GM12878 (cell line): Measurements from ENCODE around the gene DYNC2H1. TPM values are rescaled to one million over a fixed set of nuclear protein-coding genes. Genes with fewer than 3 reads are reported as not detected.

ENCODE experiments used
- ATAC-seq: fragments of 200-7000 bp; cut with Tn5 transposase; 3 replicates; pipeline ENCODE4 v1.9.1; 2020; ENCODE audit warnings: mild to moderate bottlenecking, moderate library complexity
- BruUV-seq: library from RNA; stranded (reverse); fragments of 400-500 nt; replicated peaks from 2 replicates; lab custom pipeline; 2021; lab: Mats Ljungman, UMichigan
- CTCF ChIA-PET: fragments of 300-600 bp; sonication (Branson Sonifier 250); formaldehyde crosslinking; extraction: SDS; loops from one replicate; lab custom pipeline; 2021; ENCODE audit warnings: inconsistent platforms; lab: Yijun Ruan, JAX
- POLR2A ChIA-PET: fragments of 350-600 bp; formaldehyde crosslinking; extraction: SDS; loops from one replicate; lab custom pipeline; 2021; ENCODE audit warnings: inconsistent platforms; lab: Charles Lee
- RAD21 ChIA-PET: fragments of 300-600 bp; sonication (Branson Sonifier 250); formaldehyde crosslinking; loops from one replicate; lab custom pipeline; 2023; ENCODE audit warnings: antibody characterized with exemption; ENCODE audit not compliant: unreplicated experiment; lab: Charles Lee
- SMC1A ChIA-PET: fragments of 300-600 bp; sonication (Branson Sonifier 250); formaldehyde crosslinking; loops from one replicate; lab custom pipeline; 2023; ENCODE audit not compliant: unreplicated experiment, uncharacterized antibody; lab: Charles Lee
- DNase-seq: peaks from one replicate; pipeline ENCODE4 v3.0.0-alpha.2; 2011; ENCODE audit warnings: low read depth, low spot score
- FAIRE-seq: peaks from 3 replicates; lab custom pipeline; 2011; peaks lifted over from hg19 to GRCh38; lab: Jason Lieb, UNC
- H2AFZ ChIP-seq: 2 replicates; pipeline ENCODE4 v1.6.0; 2011; ENCODE audit warnings: low read depth, low read length, control low read depth; ENCODE audit not compliant: control insufficient read depth
- H3K27ac ChIP-seq: 2 replicates; pipeline ENCODE4 v1.5.1; 2011; ENCODE audit warnings: control low read depth; ENCODE audit not compliant: control insufficient read depth, insufficient read depth
- H3K27me3 ChIP-seq, 2 experiments: replicated peaks in 1 of 2; 2 replicates each; pipeline versions ENCODE4 v1.6.0 to v1.6.1; 2011; ENCODE audit warnings: low read length in 1 of 2; ENCODE audit not compliant: control insufficient read depth in 2 of 2, insufficient read depth in 2 of 2
- H3K36me3 ChIP-seq, 2 experiments: 2 replicates each; pipeline ENCODE4 v1.5.1; 2011; ENCODE audit warnings: low read length in 1 of 2; ENCODE audit not compliant: control insufficient read depth in 2 of 2, insufficient read depth in 2 of 2
- H3K4me1 ChIP-seq: 2 replicates; pipeline ENCODE4 v1.6.1; 2011; ENCODE audit warnings: mild to moderate bottlenecking, low read length, moderate library complexity, mixed read lengths; ENCODE audit not compliant: control insufficient read depth, insufficient read depth
- H3K4me2 ChIP-seq: 2 replicates; pipeline ENCODE4 v1.6.0; 2011; ENCODE audit warnings: control low read depth; ENCODE audit not compliant: control insufficient read depth, insufficient read depth
- H3K4me3 ChIP-seq: fragments of 200-600 bp; sonication (generic); 2 replicates; pipeline ENCODE4 v1.5.1; 2016
- H3K79me2 ChIP-seq: 2 replicates; pipeline ENCODE4 v1.6.0; 2011; ENCODE audit warnings: low read length; ENCODE audit not compliant: control insufficient read depth, insufficient read depth
- H3K9ac ChIP-seq: 2 replicates; pipeline ENCODE4 v1.8.0; 2011; ENCODE audit warnings: low read length, control low read depth, mixed read lengths; ENCODE audit not compliant: control insufficient read depth, insufficient read depth
- H3K9me3 ChIP-seq: replicated peaks from 3 replicates; pipeline ENCODE4 v1.5.1; 2011; ENCODE audit warnings: mild to moderate bottlenecking, low read length; ENCODE audit not compliant: control insufficient read depth, insufficient read depth
- H4K20me1 ChIP-seq: 2 replicates; pipeline ENCODE4 v1.6.0; 2011; ENCODE audit not compliant: control insufficient read depth, insufficient read depth
- CEBPB ChIP-seq, 2 experiments: fragments of 150-350 bp in 1 of 2; IDR thresholded peaks; 2 replicates each; pipeline ENCODE4 v1.6.1; 2012 to 2014; ENCODE audit warnings: low read depth in 2 of 2, low read length in 2 of 2, borderline replicate concordance in 1 of 2, inconsistent platforms in 1 of 2
- CHD1 ChIP-seq: IDR thresholded peaks from 2 replicates; pipeline ENCODE4 v1.6.1; 2012; ENCODE audit warnings: low read depth, low read length, improper control_type of control experiment
- EP300 ChIP-seq, 2 experiments: fragments of 150-350 bp in 1 of 2; IDR thresholded peaks; 2 replicates each; pipeline ENCODE4 v1.6.1; 2011 to 2012; ENCODE audit warnings: low read depth in 2 of 2, low read length in 2 of 2, borderline replicate concordance in 1 of 2, improper control_type of control experiment in 1 of 2, inconsistent platforms in 1 of 2; ENCODE audit not compliant: control insufficient read depth in 1 of 2
- EZH2 ChIP-seq: IDR thresholded peaks from 2 replicates; pipeline ENCODE4 v1.6.1; 2012; ENCODE audit warnings: low read depth, mild to moderate bottlenecking, control low read depth, inconsistent platforms, low read length, borderline replicate concordance; ENCODE audit not compliant: control insufficient read depth
- JUNB ChIP-seq: IDR thresholded peaks from 2 replicates; pipeline ENCODE4 v1.6.1; 2016; ENCODE audit warnings: antibody characterized with exemption, mild to moderate bottlenecking
- KLF5 ChIP-seq: fragments of 450-650 bp; IDR thresholded peaks from 2 replicates; pipeline ENCODE4 v1.6.1; 2014; ENCODE audit warnings: mild to moderate bottlenecking; ENCODE audit not compliant: partially characterized antibody
- PML ChIP-seq: IDR thresholded peaks from 2 replicates; pipeline ENCODE4 v1.6.1; 2012; ENCODE audit warnings: low read length, inconsistent platforms
- RB1 ChIP-seq: fragments of 450-650 bp; formaldehyde crosslinking; IDR thresholded peaks from 2 replicates; pipeline ENCODE4 v1.6.1; 2017; ENCODE audit warnings: mild to moderate bottlenecking, borderline replicate concordance
- RELA ChIP-seq: fragments of 450-650 bp; IDR thresholded peaks from 2 replicates; pipeline ENCODE4 v1.8.0; 2014; ENCODE audit warnings: borderline replicate concordance; ENCODE audit not compliant: partially characterized antibody
- SMAD1 ChIP-seq: fragments of 450-650 bp; IDR thresholded peaks from 2 replicates; pipeline ENCODE4 v1.6.1; 2018; ENCODE audit warnings: mild to moderate bottlenecking, low read depth; ENCODE audit not compliant: partially characterized antibody
- SMAD5 ChIP-seq: IDR thresholded peaks from 2 replicates; pipeline ENCODE4 v1.6.1; 2016; ENCODE audit warnings: antibody characterized with exemption, low read depth
- WGBS: methylation state at CpG from one replicate; pipeline ENCODE4 v1.1.6; 2016; ENCODE audit warnings: low lambda C conversion rate; ENCODE audit not compliant: insufficient replicate concordance, insufficient coverage; ENCODE audit errors: missing lambda C conversion rate; 5-methylcytosine and 5-hydroxymethylcytosine counted together
- in situ Hi-C: fragments of 300-500 bp; cut with MboI; formaldehyde crosslinking; loops from 9 replicates; pipeline ENCODE4 v1.14.3; 2018; ENCODE audit warnings: mixed read lengths
- intact Hi-C: fragments of 100-400 bp; cut with micrococcal nuclease; formaldehyde crosslinking; loops from one replicate; pipeline ENCODE4 v1.14.2; 2022; ENCODE audit not compliant: unreplicated experiment
- polyA plus RNA-seq, 11 experiments: library from polyadenylated mRNA; depleted of rRNA in 4 of 11; unstranded in 6 of 11; stranded (reverse) in 5 of 11; fragments of >200 nt; fragmentation: Nextera tagmentation in 4 of 11; fragmentation: Illumina TruSeq in 1 of 11; extraction: Ambion mirVana in 4 of 11; extraction: Trizol in 1 of 11; gene quantifications; 1 replicate in 1 of 11; 2 replicates in 10 of 11; pipeline versions ENCODE4 v1.2.1 to v1.2.3, GENCODE V29; 2011 to 2016; ENCODE audit warnings: inconsistent platforms in 2 of 11, missing spikeins in 2 of 11, low read depth in 1 of 11
- total RNA-seq, 4 experiments: library from RNA; depleted of rRNA in 3 of 4; stranded (reverse); fragments of >200 nt in 3 of 4; fragmentation: Illumina TruSeq in 1 of 4; extraction: Trizol in 1 of 4; gene quantifications; 2 replicates each; pipeline versions ENCODE4 v1.2.1 to v1.2.3, GENCODE V29; 2013 to 2021
- TF ChIP-seq, protein P1 (sequence below): fragments of 450-650 bp; IDR thresholded peaks from 2 replicates; pipeline ENCODE4 v1.6.1; 2017; ENCODE audit warnings: mild to moderate bottlenecking, low read depth, inconsistent platforms; ENCODE audit not compliant: poor library complexity, severe bottlenecking
- TF ChIP-seq, protein P2 (sequence below): IDR thresholded peaks from 2 replicates; pipeline ENCODE4 v1.6.1; 2011; ENCODE audit warnings: borderline replicate concordance, low read depth, mild to moderate bottlenecking, moderate library complexity, low read length; ENCODE audit not compliant: insufficient read depth, poor library complexity, severe bottlenecking
- TF ChIP-seq, protein P3 (sequence below): fragments of 450-650 bp; IDR thresholded peaks from 2 replicates; pipeline ENCODE4 v1.6.1; 2018; ENCODE audit warnings: borderline replicate concordance, mild to moderate bottlenecking; ENCODE audit not compliant: partially characterized antibody
- TF ChIP-seq, protein P4 (sequence below): IDR thresholded peaks from 2 replicates; pipeline ENCODE4 v1.6.1; 2011; ENCODE audit warnings: borderline replicate concordance, low read depth, mild to moderate bottlenecking, moderate library complexity, mixed read lengths, low read length; ENCODE audit not compliant: insufficient read depth; ENCODE audit errors: extremely low read length

DYNC2H1 gene
- total and polyA plus RNA-seq, 10 of the 15 experiments (the other 5 are each of a cell fraction or from before 2014, with no cell fraction given): 0.12 to 3.9 (median 0.23) TPM; not detected in 2

DNA sequence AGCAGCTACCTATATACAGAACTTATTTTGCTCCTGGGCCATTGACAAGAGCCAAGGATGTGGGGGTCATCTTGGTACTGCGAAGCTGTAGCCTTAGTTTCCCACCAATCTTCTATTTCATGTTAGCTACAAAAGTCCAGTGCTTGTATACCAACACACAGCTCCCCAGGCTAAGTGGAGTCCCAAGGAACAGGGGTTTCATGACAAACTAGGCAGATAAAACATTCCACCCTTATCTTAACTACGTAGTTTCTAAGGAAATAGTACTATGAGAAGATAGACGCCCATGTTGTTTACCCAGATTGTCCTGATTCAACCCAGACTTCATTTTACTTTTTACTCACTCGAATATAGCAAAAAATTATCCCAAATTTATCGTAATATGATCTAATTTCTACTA is 218.5 kb downstream of the DYNC2H1 start:
- intact Hi-C loops: loop anchor here (2.0 kb wide), 1 partner anchor 273 kb away; no protein-coding TSS in a partner anchor
- Histone ChIP-seq H3K9me3 (no peaks in the 10 kb centered on the region), H3K4me1 (no peaks in the 10 kb centered on the region), H3K79me2 (no peaks in the 10 kb centered on the region), H3K9ac (no peak overlapping the region), H3K27me3 (no peaks in the 10 kb centered on the region), H2AFZ (no peak overlapping the region), H4K20me1 (no peaks in the 10 kb centered on the region), H3K4me3 (no peak overlapping the region), H3K27ac (no peak overlapping the region), H3K36me3 (no peaks in the 10 kb centered on the region), H3K4me2 (no peak overlapping the region)
- DNase-seq (no peak), ATAC-seq (no peak), FAIRE-seq (no peak)
- SMC1A ChIA-PET: no interaction called here
- CTCF ChIA-PET: no interaction called here
- WGBS: 10% methylated on average over 5 of the region's 5 CpGs
- RAD21 ChIA-PET: interaction anchor here (0.7 kb wide), 1 partner anchor 273 kb away, joined by 3 read pairs; no protein-coding TSS in a partner anchor
- POLR2A ChIA-PET: no interaction called here
- BruUV-seq: no TSS peak
- in situ Hi-C loops: loop anchor here (5.0 kb wide), 1 partner anchor 275 kb away; no protein-coding TSS in a partner anchor
- TF ChIP-seq, protein P1, sequence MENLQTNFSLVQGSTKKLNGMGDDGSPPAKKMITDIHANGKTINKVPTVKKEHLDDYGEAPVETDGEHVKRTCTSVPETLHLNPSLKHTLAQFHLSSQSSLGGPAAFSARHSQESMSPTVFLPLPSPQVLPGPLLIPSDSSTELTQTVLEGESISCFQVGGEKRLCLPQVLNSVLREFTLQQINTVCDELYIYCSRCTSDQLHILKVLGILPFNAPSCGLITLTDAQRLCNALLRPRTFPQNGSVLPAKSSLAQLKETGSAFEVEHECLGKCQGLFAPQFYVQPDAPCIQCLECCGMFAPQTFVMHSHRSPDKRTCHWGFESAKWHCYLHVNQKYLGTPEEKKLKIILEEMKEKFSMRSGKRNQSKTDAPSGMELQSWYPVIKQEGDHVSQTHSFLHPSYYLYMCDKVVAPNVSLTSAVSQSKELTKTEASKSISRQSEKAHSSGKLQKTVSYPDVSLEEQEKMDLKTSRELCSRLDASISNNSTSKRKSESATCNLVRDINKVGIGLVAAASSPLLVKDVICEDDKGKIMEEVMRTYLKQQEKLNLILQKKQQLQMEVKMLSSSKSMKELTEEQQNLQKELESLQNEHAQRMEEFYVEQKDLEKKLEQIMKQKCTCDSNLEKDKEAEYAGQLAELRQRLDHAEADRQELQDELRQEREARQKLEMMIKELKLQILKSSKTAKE: no peak
- TF ChIP-seq RELA (no peak), EZH2 (no peak), EP300 (IDR thresholded peaks at IDR 0.05; ENCODE audit: borderline replicate concordance in 1 of 2, control insufficient read depth in 1 of 2, low read depth in 2 of 2, low read length in 2 of 2) (no peak), JUNB (no peak), SMAD5 (no peak), PML (no peak), RB1 (no peak), KLF5 (no peak), SMAD1 (no peak), CHD1 (no peak), CEBPB (IDR thresholded peaks at IDR 0.05; ENCODE audit: borderline replicate concordance in 1 of 2, low read depth in 2 of 2, low read length in 2 of 2) (no peak)
- TF ChIP-seq, protein P2, sequence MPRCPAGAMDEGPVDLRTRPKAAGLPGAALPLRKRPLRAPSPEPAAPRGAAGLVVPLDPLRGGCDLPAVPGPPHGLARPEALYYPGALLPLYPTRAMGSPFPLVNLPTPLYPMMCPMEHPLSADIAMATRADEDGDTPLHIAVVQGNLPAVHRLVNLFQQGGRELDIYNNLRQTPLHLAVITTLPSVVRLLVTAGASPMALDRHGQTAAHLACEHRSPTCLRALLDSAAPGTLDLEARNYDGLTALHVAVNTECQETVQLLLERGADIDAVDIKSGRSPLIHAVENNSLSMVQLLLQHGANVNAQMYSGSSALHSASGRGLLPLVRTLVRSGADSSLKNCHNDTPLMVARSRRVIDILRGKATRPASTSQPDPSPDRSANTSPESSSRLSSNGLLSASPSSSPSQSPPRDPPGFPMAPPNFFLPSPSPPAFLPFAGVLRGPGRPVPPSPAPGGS: no peak
- TF ChIP-seq, protein P3, sequence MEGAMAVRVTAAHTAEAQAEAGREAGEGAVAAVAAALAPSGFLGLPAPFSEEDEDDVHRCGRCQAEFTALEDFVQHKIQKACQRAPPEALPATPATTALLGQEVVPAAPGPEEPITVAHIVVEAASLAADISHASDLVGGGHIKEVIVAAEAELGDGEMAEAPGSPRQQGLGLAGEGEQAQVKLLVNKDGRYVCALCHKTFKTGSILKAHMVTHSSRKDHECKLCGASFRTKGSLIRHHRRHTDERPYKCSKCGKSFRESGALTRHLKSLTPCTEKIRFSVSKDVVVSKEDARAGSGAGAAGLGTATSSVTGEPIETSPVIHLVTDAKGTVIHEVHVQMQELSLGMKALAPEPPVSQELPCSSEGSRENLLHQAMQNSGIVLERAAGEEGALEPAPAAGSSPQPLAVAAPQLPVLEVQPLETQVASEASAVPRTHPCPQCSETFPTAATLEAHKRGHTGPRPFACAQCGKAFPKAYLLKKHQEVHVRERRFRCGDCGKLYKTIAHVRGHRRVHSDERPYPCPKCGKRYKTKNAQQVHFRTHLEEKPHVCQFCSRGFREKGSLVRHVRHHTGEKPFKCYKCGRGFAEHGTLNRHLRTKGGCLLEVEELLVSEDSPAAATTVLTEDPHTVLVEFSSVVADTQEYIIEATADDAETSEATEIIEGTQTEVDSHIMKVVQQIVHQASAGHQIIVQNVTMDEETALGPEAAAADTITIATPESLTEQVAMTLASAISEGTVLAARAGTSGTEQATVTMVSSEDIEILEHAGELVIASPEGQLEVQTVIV: no peak
- TF ChIP-seq, protein P4, sequence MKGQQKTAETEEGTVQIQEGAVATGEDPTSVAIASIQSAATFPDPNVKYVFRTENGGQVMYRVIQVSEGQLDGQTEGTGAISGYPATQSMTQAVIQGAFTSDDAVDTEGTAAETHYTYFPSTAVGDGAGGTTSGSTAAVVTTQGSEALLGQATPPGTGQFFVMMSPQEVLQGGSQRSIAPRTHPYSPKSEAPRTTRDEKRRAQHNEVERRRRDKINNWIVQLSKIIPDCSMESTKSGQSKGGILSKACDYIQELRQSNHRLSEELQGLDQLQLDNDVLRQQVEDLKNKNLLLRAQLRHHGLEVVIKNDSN: no peak
